WTC11 (cell line): ENCODE results near the gene TRIM58.

ENCODE experiments used
- GABPB1 ChIP-seq: sonication (generic); formaldehyde crosslinking; IDR thresholded peaks from 2 replicates; pipeline ENCODE4 v1.8.1; 2023; ENCODE audit warnings: mild to moderate bottlenecking, missing genetic modification reagents
- KAT7 ChIP-seq: sonication (generic); formaldehyde crosslinking; IDR thresholded peaks from 2 replicates; pipeline ENCODE4 v1.8.1; 2023; ENCODE audit warnings: missing genetic modification reagents, mild to moderate bottlenecking, borderline replicate concordance
- NR1H2 ChIP-seq: sonication (generic); formaldehyde crosslinking; IDR thresholded peaks from 2 replicates; pipeline ENCODE4 v1.9.0; 2021; ENCODE audit warnings: mild to moderate bottlenecking, moderate library complexity, missing genetic modification reagents
- SMAD4 ChIP-seq: sonication (generic); formaldehyde crosslinking; IDR thresholded peaks from 2 replicates; pipeline ENCODE4 v1.8.0; 2022; ENCODE audit warnings: mild to moderate bottlenecking, missing genetic modification reagents
- SP1 ChIP-seq: sonication (generic); formaldehyde crosslinking; conservative IDR thresholded peaks from 2 replicates; pipeline ENCODE4 v1.8.1; 2022; ENCODE audit warnings: missing genetic modification reagents
- TEAD4 ChIP-seq: sonication (generic); formaldehyde crosslinking; IDR thresholded peaks from 2 replicates; pipeline ENCODE4 v1.8.0; 2022; ENCODE audit warnings: mild to moderate bottlenecking, missing genetic modification reagents
- TF ChIP-seq, protein P1 (sequence below): fragments of 200-600 bp; IDR thresholded peaks from 2 replicates; pipeline ENCODE4 v1.8.0; 2022; ENCODE audit warnings: antibody characterized with exemption
- TF ChIP-seq, protein P2 (sequence below): sonication (generic); formaldehyde crosslinking; conservative IDR thresholded peaks from 2 replicates; pipeline ENCODE4 v1.8.1; 2022; ENCODE audit warnings: mild to moderate bottlenecking, missing genetic modification reagents
- TF ChIP-seq, protein P3 (sequence below): sonication (generic); formaldehyde crosslinking; IDR thresholded peaks from 2 replicates; pipeline ENCODE4 v1.8.0; 2022; ENCODE audit warnings: mild to moderate bottlenecking, missing genetic modification reagents

DNA sequence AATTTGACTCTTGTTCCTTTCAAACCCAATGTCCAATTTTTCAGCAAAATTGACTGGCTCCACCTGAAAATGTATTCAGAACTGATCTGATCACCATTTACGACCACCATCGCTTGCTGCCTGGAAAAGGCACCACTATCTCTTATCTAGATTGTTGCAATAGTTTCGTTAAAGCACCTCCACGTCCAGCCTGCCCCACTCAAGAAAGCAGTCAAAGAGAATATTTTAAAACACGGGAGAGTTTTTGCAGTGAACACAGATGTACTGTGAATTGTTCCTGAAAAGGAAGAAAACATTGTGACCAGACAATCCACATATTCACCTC, 11.3 kb upstream of the TRIM58 start:
- TF ChIP-seq SP1 (CRISPR knock-in tag): no peak
- no peak for TF ChIP-seq KAT7 (CRISPR knock-in tag)
- no peak for TF ChIP-seq NR1H2 (CRISPR knock-in tag)
- TF ChIP-seq, protein P1, sequence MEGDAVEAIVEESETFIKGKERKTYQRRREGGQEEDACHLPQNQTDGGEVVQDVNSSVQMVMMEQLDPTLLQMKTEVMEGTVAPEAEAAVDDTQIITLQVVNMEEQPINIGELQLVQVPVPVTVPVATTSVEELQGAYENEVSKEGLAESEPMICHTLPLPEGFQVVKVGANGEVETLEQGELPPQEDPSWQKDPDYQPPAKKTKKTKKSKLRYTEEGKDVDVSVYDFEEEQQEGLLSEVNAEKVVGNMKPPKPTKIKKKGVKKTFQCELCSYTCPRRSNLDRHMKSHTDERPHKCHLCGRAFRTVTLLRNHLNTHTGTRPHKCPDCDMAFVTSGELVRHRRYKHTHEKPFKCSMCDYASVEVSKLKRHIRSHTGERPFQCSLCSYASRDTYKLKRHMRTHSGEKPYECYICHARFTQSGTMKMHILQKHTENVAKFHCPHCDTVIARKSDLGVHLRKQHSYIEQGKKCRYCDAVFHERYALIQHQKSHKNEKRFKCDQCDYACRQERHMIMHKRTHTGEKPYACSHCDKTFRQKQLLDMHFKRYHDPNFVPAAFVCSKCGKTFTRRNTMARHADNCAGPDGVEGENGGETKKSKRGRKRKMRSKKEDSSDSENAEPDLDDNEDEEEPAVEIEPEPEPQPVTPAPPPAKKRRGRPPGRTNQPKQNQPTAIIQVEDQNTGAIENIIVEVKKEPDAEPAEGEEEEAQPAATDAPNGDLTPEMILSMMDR: no peak
- TF ChIP-seq, protein P2, sequence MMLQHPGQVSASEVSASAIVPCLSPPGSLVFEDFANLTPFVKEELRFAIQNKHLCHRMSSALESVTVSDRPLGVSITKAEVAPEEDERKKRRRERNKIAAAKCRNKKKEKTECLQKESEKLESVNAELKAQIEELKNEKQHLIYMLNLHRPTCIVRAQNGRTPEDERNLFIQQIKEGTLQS: no peak
- no peak for TF ChIP-seq SMAD4 (CRISPR knock-in tag)
- TF ChIP-seq, protein P3, sequence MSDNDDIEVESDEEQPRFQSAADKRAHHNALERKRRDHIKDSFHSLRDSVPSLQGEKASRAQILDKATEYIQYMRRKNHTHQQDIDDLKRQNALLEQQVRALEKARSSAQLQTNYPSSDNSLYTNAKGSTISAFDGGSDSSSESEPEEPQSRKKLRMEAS: no peak
- TF ChIP-seq GABPB1 (CRISPR knock-in tag): no peak
- TF ChIP-seq TEAD4 (CRISPR knock-in tag): no peak
